SU-DHL-6 (cell line): ENCODE results near the gene YBX3.

Source experiments
- H2AFZ ChIP-seq: fragments of 200-600 bp; sonication (generic); 2 replicates; pipeline ENCODE4 v1.6.1; 2014; ENCODE audit warnings: low read depth, mild to moderate bottlenecking, moderate library complexity, mixed read lengths, antibody characterized with exemption, low read length; ENCODE audit not compliant: severe bottlenecking
- H3F3A ChIP-seq: fragments of 200-600 bp; shearing (Covaris generic); 2 replicates; pipeline ENCODE4 v1.6.0; 2016; ENCODE audit warnings: antibody characterized with exemption, mild to moderate bottlenecking; ENCODE audit not compliant: insufficient read depth
- H3K27ac ChIP-seq: fragments of 200-600 bp; sonication (generic); 2 replicates; pipeline ENCODE4 v1.5.1; 2016; ENCODE audit warnings: low read depth, mild to moderate bottlenecking, low read length, moderate library complexity, mixed read lengths
- H3K27me3 ChIP-seq: fragments of 200-600 bp; sonication (generic), shearing (Covaris generic); 2 replicates; pipeline ENCODE4 v1.6.0; 2014; ENCODE audit warnings: mild to moderate bottlenecking, low read length
- H3K36me3 ChIP-seq: fragments of 200-600 bp; sonication (generic); 2 replicates; pipeline ENCODE4 v1.6.1; 2014; ENCODE audit warnings: mild to moderate bottlenecking, low read length, mixed read lengths
- H3K4me2 ChIP-seq: fragments of 300-600, 200-600 bp; shearing (Covaris generic), sonication (generic); 2 replicates; pipeline ENCODE4 v1.6.0; 2014; ENCODE audit warnings: low read length, low read depth, mild to moderate bottlenecking; ENCODE audit not compliant: poor library complexity, severe bottlenecking
- H3K4me3 ChIP-seq: fragments of 200-600 bp; sonication (generic); 2 replicates; pipeline ENCODE4 v1.5.1; 2014; ENCODE audit warnings: antibody characterized with exemption, low read length, mild to moderate bottlenecking, mixed read lengths; ENCODE audit not compliant: insufficient read depth, poor library complexity, severe bottlenecking
- H3K79me2 ChIP-seq: fragments of 200-600 bp; sonication (generic); 2 replicates; pipeline ENCODE4 v1.6.1; 2014; ENCODE audit warnings: mild to moderate bottlenecking, low read length, moderate library complexity; ENCODE audit not compliant: insufficient read depth
- H3K9ac ChIP-seq: fragments of 200-600 bp; sonication (generic); 2 replicates; pipeline ENCODE4 v1.7.0; 2014; ENCODE audit warnings: mild to moderate bottlenecking, low read length
- H3K9me2 ChIP-seq: fragments of 200-600 bp; sonication (generic); replicated peaks from 2 replicates; pipeline ENCODE4 v1.6.1; 2014; ENCODE audit warnings: low read length; ENCODE audit not compliant: insufficient read depth
- H3K9me3 ChIP-seq: fragments of 200-600 bp; sonication (generic); 2 replicates; pipeline ENCODE4 v1.6.1; 2014; ENCODE audit warnings: low read length, mixed read lengths; ENCODE audit not compliant: insufficient read depth
- H4K20me1 ChIP-seq: fragments of 200-600 bp; sonication (generic); 2 replicates; pipeline ENCODE4 v1.6.1; 2014; ENCODE audit warnings: low read depth, mild to moderate bottlenecking, antibody characterized with exemption, low read length, moderate library complexity, mixed read lengths
- EZH2phosphoT487 ChIP-seq: fragments of 200-600 bp; sonication (generic), shearing (Covaris generic); conservative IDR thresholded peaks from 2 replicates; pipeline ENCODE4 v1.6.1; 2018; ENCODE audit warnings: mild to moderate bottlenecking, antibody characterized with exemption, low read length, moderate library complexity, mixed read lengths
- TF ChIP-seq, protein P1 (sequence below): fragments of 200-600 bp; sonication (generic); IDR thresholded peaks from one replicate; pipeline ENCODE4 v1.5.1; 2017; ENCODE audit warnings: antibody characterized with exemption, mild to moderate bottlenecking, low read length, moderate library complexity; ENCODE audit not compliant: insufficient read depth, poor library complexity, severe bottlenecking

The YBX3 gene

DNA sequence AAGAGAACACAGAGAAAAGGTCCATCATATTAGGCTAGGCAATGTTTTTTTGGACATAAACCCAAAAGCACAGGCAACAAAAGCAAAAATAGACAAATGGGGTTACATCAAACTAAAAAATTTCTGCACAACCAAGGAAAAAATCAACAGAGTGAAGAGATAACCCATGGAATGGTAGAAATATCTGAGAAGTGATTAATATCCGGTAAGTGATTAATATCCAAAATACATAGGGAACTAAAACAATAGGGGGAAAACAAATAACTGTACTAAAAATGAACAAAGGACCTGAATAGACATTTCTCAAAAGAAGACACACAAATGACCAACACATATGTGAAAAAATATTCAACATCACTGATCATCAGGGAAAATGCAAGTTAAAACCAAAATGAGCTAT lies 53.6 kb downstream of the YBX3 start:
- Histone ChIP-seq H3K27me3 (no peaks in the 10 kb centered on the region), H3F3A (no peaks in the 10 kb centered on the region), H3K36me3 (no peaks in the 10 kb centered on the region), H3K9me3 (no peaks in the 10 kb centered on the region), H4K20me1 (no peaks in the 10 kb centered on the region), H3K9ac (no peak overlapping the region), H3K79me2 (no peaks in the 10 kb centered on the region), H3K4me2 (no peak overlapping the region), H3K9me2 (no peaks in the 10 kb centered on the region), H3K27ac (no peak overlapping the region), H2AFZ (no peak overlapping the region), H3K4me3 (no peak overlapping the region)
- TF ChIP-seq, protein P1, sequence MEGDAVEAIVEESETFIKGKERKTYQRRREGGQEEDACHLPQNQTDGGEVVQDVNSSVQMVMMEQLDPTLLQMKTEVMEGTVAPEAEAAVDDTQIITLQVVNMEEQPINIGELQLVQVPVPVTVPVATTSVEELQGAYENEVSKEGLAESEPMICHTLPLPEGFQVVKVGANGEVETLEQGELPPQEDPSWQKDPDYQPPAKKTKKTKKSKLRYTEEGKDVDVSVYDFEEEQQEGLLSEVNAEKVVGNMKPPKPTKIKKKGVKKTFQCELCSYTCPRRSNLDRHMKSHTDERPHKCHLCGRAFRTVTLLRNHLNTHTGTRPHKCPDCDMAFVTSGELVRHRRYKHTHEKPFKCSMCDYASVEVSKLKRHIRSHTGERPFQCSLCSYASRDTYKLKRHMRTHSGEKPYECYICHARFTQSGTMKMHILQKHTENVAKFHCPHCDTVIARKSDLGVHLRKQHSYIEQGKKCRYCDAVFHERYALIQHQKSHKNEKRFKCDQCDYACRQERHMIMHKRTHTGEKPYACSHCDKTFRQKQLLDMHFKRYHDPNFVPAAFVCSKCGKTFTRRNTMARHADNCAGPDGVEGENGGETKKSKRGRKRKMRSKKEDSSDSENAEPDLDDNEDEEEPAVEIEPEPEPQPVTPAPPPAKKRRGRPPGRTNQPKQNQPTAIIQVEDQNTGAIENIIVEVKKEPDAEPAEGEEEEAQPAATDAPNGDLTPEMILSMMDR: no peak
- no peak for TF ChIP-seq EZH2phosphoT487

DNA sequence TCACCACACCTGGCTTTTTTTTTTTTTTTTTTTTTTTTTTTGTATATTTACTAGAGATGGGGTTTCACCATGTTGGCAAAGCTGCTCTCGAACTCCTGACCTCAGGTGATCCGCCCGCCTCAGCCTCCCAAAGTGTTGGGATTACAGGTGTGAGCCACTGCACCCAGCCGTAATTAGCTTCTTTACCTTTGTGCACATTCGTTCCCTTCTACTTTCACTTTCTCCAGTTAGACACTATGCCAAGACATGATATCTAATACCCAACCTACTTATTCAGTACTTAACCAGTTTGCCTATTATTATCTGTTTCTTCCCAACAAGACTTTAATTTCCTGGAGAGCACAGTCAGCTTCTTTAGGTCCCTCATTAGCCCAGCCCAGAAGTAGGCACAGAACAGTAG lies 54.6 kb downstream of the YBX3 start:
- Histone ChIP-seq H3K4me2 (no peak overlapping the region), H3K4me3 (no peak overlapping the region), H3K27ac (no peak overlapping the region), H3K9me3 (no peaks in the 10 kb centered on the region), H3K9ac (no peak overlapping the region), H4K20me1 (no peaks in the 10 kb centered on the region), H3K9me2 (no peaks in the 10 kb centered on the region), H3K36me3 (no peaks in the 10 kb centered on the region), H3K27me3 (no peaks in the 10 kb centered on the region), H2AFZ (no peak overlapping the region), H3K79me2 (no peaks in the 10 kb centered on the region), H3F3A (no peaks in the 10 kb centered on the region)
- TF ChIP-seq, protein P1: no peak
- no peak for TF ChIP-seq EZH2phosphoT487

DNA sequence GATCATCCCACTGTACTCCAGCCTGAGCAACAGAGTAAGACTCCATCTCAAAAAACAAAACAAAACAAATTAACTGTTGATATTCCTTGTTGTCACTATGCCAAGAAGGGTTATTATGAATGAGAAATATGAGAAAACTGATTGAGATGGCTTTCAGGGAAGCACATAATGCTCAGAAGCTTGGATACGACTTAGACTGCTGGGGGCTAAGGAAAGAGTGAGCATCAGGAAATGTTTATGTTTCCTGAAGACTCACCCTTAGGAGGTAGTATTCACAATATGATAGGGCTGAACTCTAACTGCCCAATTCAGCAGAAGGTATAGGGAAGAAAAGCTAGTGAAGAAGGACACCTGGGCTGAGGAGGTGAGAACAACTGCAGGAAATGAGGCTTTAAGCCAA lies 55.5 kb downstream of the YBX3 start:
- H3K9me3 ChIP-seq: no peaks in the 10 kb centered on the region
- no peak overlapping the region for H3K27ac ChIP-seq
- H2AFZ ChIP-seq: no peak overlapping the region
- no peaks in the 10 kb centered on the region for H4K20me1 ChIP-seq
- H3F3A ChIP-seq: no peaks in the 10 kb centered on the region
- H3K4me2 ChIP-seq: no peak overlapping the region
- no peak overlapping the region for H3K4me3 ChIP-seq
- no peaks in the 10 kb centered on the region for H3K36me3 ChIP-seq
- H3K79me2 ChIP-seq: no peaks in the 10 kb centered on the region
- H3K9me2 ChIP-seq: no peaks in the 10 kb centered on the region
- H3K27me3 ChIP-seq: no peaks in the 10 kb centered on the region
- no peak overlapping the region for H3K9ac ChIP-seq
- TF ChIP-seq, protein P1: no peak

DNA sequence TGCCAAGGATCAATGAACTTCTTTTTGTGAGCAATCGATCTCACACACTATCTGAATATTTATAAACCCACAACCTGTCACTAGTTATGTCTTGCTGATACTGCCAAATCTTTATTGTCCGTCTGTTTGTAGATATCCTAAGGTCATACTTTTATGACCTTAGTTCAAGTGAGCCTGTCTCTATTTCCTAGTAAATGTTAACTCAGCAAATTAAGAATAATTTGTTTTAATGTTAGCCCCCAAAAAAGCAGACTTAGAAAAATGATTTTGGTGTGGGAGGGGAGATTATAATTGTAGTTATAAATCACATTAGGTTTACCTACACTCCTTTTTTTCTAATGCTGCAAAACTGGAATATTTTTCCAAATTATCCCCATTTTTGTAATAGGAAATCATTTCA lies 58.6 kb downstream of the YBX3 start:
- TF ChIP-seq EZH2phosphoT487: no peak
- TF ChIP-seq, protein P1: no peak
- no peaks in the 10 kb centered on the region for H4K20me1 ChIP-seq
- no peaks in the 10 kb centered on the region for H3K27me3 ChIP-seq
- no peaks in the 10 kb centered on the region for H3K79me2 ChIP-seq
- H3K4me2 ChIP-seq: no peak overlapping the region
- no peak overlapping the region for H3K4me3 ChIP-seq
- no peak overlapping the region for H2AFZ ChIP-seq
- no peaks in the 10 kb centered on the region for H3K36me3 ChIP-seq
- no peaks in the 10 kb centered on the region for H3K9me2 ChIP-seq
- H3K9ac ChIP-seq: no peak overlapping the region
- H3F3A ChIP-seq: no peaks in the 10 kb centered on the region
- no peaks in the 10 kb centered on the region for H3K9me3 ChIP-seq
- no peak overlapping the region for H3K27ac ChIP-seq
